GM18867 (cell line): Measurements from ENCODE around the gene CLASRP.

Experiments
- ATAC-seq: cut with Tn5 transposase; IDR thresholded peaks from one replicate; pipeline ENCODE4 v1.9.1; 2021; ENCODE audit warnings: mild to moderate bottlenecking, moderate library complexity; ENCODE audit not compliant: unreplicated experiment

The CLASRP gene

GRCh38 chr19:45079063-45079910 is 40.4 kb downstream of the CLASRP start, which contains the start of gene GEMIN7:
GEMIN7 (plus strand) TSS chr19:45079260; CDS start chr19:45090115, 10,855 bp downstream.
- peak; percentile 26 for ATAC-seq

- ATAC-seq = no peak
Measured at GRCh38 chr19:45079911-45080370, 41.1 kb downstream of the CLASRP start.

GRCh38 chr19:45082170-45082569 is 43.3 kb downstream of the CLASRP start:
- ATAC-seq = no peak

GRCh38 chr19:45086480-45086879 is 47.6 kb downstream of the CLASRP start:
- ATAC-seq = no peak

GRCh38 chr19:45087531-45087930 is 48.7 kb downstream of the CLASRP start:
- no peak for ATAC-seq

GRCh38 chr19:45090034-45090433 is 51.2 kb downstream of the CLASRP start:
- ATAC-seq = no peak

- no peak for ATAC-seq
Measured at GRCh38 chr19:45090606-45091005, 51.8 kb downstream of the CLASRP start.

- peak; percentile 59 for ATAC-seq
Measured at GRCh38 chr19:45091031-45091923, 52.4 kb downstream of the CLASRP start.

- peak; percentile 60 for ATAC-seq
Measured at GRCh38 chr19:45092747-45093678, 54.2 kb downstream of the CLASRP start, which contains the start of gene PPP1R37. PPP1R37 (plus strand) TSS chr19:45093179; CDS start chr19:45093326, 147 bp downstream.

GRCh38 chr19:45094137-45094536 is 55.3 kb downstream of the CLASRP start:
- no peak for ATAC-seq

- ATAC-seq = no peak
Measured at GRCh38 chr19:45094707-45095106, 55.9 kb downstream of the CLASRP start.

GRCh38 chr19:45095496-45096413 is 56.9 kb downstream of the CLASRP start:
- no peak for ATAC-seq

- no peak for ATAC-seq
Measured at GRCh38 chr19:45096700-45097099, 57.9 kb downstream of the CLASRP start.

- no peak for ATAC-seq
Measured at GRCh38 chr19:45097450-45097775, 58.6 kb downstream of the CLASRP start.

GRCh38 chr19:45097776-45098520 is 59.1 kb downstream of the CLASRP start:
- ATAC-seq = no peak

- ATAC-seq = no peak
Measured at GRCh38 chr19:45098521-45099466, 59.9 kb downstream of the CLASRP start.

GRCh38 chr19:45099467-45100191 is 60.8 kb downstream of the CLASRP start:
- no peak for ATAC-seq
